AG09319 (cell line): ENCODE data around the gene HS6ST3.

Experiments used
- DNase-seq: peaks from one replicate; pipeline ENCODE4 v3.0.0-alpha.2; 2010; ENCODE audit warnings: low read depth; ENCODE audit errors: extremely low read depth
- TF ChIP-seq, protein P1 (sequence below): IDR thresholded peaks from 2 replicates; pipeline ENCODE4 v1.5.1; 2011; ENCODE audit warnings: low read depth, mild to moderate bottlenecking, inconsistent platforms, low read length, moderate library complexity

HS6ST3 gene

DNA sequence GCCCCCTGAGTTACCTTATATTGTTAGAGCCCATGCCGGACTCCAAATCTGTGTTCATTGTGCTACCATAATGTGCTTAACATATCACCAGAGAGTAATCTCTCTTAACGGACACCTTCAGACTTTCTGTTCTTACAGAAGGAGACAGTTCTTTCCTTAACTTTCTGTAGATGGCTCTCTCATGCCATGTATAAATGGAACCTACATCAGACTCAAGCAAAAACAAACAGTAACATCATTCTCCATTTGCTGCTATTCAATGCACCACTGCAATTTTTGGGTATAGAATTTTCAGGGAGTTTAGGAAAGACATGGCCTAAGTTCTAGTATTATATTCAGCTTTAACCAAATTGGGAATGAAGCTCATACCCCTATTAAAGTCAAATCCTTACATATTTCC is 24.1 kb upstream of the HS6ST3 start:
- TF ChIP-seq, protein P1, sequence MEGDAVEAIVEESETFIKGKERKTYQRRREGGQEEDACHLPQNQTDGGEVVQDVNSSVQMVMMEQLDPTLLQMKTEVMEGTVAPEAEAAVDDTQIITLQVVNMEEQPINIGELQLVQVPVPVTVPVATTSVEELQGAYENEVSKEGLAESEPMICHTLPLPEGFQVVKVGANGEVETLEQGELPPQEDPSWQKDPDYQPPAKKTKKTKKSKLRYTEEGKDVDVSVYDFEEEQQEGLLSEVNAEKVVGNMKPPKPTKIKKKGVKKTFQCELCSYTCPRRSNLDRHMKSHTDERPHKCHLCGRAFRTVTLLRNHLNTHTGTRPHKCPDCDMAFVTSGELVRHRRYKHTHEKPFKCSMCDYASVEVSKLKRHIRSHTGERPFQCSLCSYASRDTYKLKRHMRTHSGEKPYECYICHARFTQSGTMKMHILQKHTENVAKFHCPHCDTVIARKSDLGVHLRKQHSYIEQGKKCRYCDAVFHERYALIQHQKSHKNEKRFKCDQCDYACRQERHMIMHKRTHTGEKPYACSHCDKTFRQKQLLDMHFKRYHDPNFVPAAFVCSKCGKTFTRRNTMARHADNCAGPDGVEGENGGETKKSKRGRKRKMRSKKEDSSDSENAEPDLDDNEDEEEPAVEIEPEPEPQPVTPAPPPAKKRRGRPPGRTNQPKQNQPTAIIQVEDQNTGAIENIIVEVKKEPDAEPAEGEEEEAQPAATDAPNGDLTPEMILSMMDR, result no peak
- no peak for DNase-seq

DNA sequence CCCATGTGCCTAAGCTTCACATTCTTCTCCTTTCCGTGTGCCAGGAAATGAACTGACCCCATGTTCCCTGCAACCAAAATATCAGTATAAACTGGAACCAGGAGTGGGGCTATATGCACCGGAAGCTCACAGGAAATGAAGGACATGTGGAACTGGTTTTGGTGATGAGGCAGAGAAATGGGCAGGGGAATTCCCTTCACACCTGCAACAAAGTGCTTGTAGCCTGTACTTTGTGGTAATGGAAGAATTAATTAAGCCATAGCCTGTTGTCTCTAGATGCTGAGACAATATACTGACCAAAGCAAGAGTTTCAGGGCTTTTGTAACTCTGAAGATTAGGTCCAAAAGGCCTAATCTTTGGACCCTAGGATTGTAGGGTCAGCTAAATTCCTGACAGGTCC is 21.2 kb upstream of the HS6ST3 start:
- TF ChIP-seq, protein P1, result no peak

DNA sequence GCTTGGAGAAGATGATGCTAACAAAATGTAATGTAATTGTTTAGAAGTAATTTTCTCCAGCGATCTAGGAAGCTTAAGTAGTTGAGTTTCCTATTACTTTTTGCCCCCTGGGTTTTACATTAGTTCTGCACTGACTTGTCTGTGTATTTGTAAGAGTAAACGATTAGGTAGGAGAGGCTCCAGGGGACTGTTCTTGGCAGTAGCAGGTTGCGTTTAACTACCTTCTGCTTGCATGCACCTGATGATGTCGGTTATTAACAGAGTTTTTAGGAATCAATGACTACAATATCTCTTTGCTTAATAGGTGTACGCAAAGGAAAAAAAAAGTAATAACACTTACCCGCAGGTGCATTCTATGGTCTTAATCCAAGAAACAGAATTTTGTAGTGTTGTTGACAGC is 18.4 kb upstream of the HS6ST3 start:
- TF ChIP-seq, protein P1, result no peak
- no peak for DNase-seq

More for the DNA sequence above, 21.2 kb upstream of the HS6ST3 start:
- DNase-seq, result no peak

DNA sequence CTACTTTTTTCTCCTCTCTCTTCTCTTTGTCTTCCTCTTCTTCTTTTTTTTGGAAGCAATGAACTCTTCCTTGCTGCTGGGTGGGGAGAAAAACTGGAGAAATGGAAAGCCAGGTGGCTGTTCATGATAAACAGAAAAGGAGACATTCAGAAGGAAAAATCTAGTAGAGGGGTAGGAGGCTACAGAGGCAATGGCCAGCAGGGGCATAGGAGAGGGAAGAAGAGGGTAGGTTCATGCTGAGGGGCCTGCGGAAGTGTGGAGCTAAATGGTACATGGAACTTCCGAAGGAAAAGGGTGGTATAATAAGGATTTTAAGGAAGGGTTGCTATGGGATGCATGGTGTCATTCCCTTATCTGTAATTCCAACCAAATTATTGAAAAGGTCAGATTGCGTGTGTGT is 17.5 kb upstream of the HS6ST3 start:
- TF ChIP-seq, protein P1, result no peak
- DNase-seq, result no peak

DNA sequence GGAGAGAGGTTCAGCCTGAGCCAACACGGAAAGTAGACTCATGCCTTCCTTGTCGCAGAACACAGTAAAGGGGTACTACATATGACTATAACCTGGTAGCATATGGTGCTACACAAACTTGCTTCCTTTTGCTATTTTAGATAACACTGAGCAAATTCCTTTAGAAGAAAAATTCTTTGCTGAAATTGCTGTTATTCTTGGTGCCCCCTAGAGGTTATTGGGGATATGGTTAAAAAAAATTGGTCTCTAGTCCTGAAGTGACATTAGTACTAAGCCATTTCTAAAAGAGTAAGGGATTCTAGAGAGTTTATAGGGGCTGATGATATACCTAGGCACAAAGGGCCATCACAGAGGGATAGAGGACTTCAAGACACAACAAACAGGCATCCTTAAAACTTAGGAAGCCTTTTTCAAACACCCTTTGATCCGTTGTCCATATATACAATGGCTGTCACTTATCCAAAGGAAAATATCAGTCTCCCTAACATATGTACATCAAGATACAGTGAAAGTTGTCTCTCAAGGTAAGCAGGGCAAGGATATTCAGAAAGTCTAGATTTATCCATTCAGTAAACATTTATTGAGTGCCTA is 13.9 kb upstream of the HS6ST3 start:
- TF ChIP-seq, protein P1, result peak; percentile 61
- no peak for DNase-seq

DNA sequence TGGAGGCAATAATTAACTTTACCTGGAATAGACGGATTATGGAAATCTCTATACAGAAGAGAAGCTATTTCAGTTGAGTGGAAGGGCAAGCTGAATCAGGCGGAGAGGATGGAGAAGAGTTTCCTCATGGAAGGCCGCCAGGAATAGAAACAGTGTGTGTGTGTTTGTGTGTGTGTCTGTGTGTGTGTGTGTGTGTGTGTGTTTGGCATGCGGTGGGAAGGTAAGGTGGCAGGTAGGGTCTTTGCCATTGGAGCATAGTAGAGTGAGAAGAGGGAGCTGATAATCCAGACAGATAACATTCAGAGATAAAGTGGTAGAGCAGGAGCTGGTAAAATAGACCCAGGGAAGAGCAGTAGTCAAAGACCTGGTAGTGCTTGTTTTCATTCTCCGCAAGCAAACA is 9.2 kb upstream of the HS6ST3 start:
- no peak for DNase-seq
- TF ChIP-seq, protein P1, result no peak

DNA sequence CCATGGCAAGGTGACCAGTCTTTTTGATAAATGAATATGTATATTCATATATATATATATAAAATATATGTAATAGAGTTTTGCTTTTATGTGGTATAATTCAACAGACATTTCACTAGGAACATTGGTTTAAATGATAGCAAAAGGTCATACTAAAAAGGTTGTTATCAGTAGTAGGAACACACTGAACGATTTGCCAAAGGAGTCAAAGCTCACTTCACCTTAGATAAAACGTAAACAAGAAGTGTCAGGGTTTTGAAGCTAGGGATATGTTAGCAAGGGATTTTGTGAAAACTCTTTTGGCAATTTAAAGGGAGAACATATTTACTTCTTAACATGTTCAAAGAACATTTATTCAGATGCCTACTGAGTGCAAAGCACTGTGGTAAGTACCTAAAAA is 8.0 kb upstream of the HS6ST3 start:
- DNase-seq, result no peak
- TF ChIP-seq, protein P1, result no peak
